ENCODE data around the gene PIM3. TPM values are rescaled to one million over a fixed set of nuclear protein-coding genes. Genes with fewer than 3 reads are reported as not detected.

The PIM3 gene
- total RNA-seq, 2 donors from 2014 or later, result 227 to 241 TPM

GRCh38 chr22:49922484-49922883, 38.1 kb upstream of the PIM3 start:
- H3K36me3 Mint-ChIP-seq (ENCODE audit: low read depth), result peaks cover 3% of the 10 kb centered on the region
- no peak overlapping the region for H3K4me3 Mint-ChIP-seq
- H3K27ac Mint-ChIP-seq, result no peak overlapping the region
- no peaks in the 10 kb centered on the region for H3K9me3 ChIP-seq (ENCODE audit: control insufficient read depth, low read length, poor library complexity, severe bottlenecking)
- ATAC-seq (no peak), DNase-seq (no peak)
- H3K4me1 Mint-ChIP-seq, result peaks cover 22% of the 10 kb centered on the region
- no peaks in the 10 kb centered on the region for H3K27me3 Mint-ChIP-seq

GRCh38 chr22:49922926-49923325, 37.6 kb upstream of the PIM3 start:
- no peaks in the 10 kb centered on the region for H3K9me3 ChIP-seq (ENCODE audit: control insufficient read depth, low read length, poor library complexity, severe bottlenecking)
- Mint-ChIP-seq H3K27me3 (no peaks in the 10 kb centered on the region), H3K4me3 (no peak overlapping the region), H3K36me3 (ENCODE audit: low read depth) (peaks cover 3% of the 10 kb centered on the region), H3K4me1 (peaks cover 20% of the 10 kb centered on the region), H3K27ac (peak overlapping the region; percentile 99)
- ATAC-seq (no peak), DNase-seq (no peak)

- DNase-seq (no peak), ATAC-seq (no peak)
- Mint-ChIP-seq H3K27me3 (no peaks in the 10 kb centered on the region), H3K27ac (peak overlapping the region; percentile 99), H3K4me1 (peaks cover 20% of the 10 kb centered on the region), H3K4me3 (no peak overlapping the region), H3K36me3 (ENCODE audit: low read depth) (peaks cover 3% of the 10 kb centered on the region)
- no peaks in the 10 kb centered on the region for H3K9me3 ChIP-seq (ENCODE audit: control insufficient read depth, low read length, poor library complexity, severe bottlenecking)
Observed at GRCh38 chr22:49923445-49923844, 37.1 kb upstream of the PIM3 start.

- H3K36me3 Mint-ChIP-seq (ENCODE audit: low read depth), result peaks cover 3% of the 10 kb centered on the region
- H3K27ac Mint-ChIP-seq, result peak overlapping the region; percentile 99
- peaks cover 20% of the 10 kb centered on the region for H3K4me1 Mint-ChIP-seq
- H3K27me3 Mint-ChIP-seq, result no peaks in the 10 kb centered on the region
- H3K9me3 ChIP-seq (ENCODE audit: control insufficient read depth, low read length, poor library complexity, severe bottlenecking), result no peaks in the 10 kb centered on the region
- no peak overlapping the region for H3K4me3 Mint-ChIP-seq
- DNase-seq, result no peak
- no peak for ATAC-seq
Observed at GRCh38 chr22:49924113-49924833, 36.3 kb upstream of the PIM3 start.

GRCh38 chr22:49925525-49926128, 34.9 kb upstream of the PIM3 start:
- Mint-ChIP-seq H3K27ac (peak overlapping the region; percentile 99), H3K4me1 (peaks cover 18% of the 10 kb centered on the region), H3K36me3 (ENCODE audit: low read depth) (peaks cover 3% of the 10 kb centered on the region), H3K27me3 (no peaks in the 10 kb centered on the region), H3K4me3 (peak overlapping the region; percentile 92)
- DNase-seq, result peak; percentile 57 to 70 (median 64)
- peak; percentile 91 for ATAC-seq
- H3K9me3 ChIP-seq (ENCODE audit: control insufficient read depth, low read length, poor library complexity, severe bottlenecking), result no peaks in the 10 kb centered on the region

GRCh38 chr22:49926916-49927315, 33.7 kb upstream of the PIM3 start:
- no peak for DNase-seq
- peaks cover 26% of the 10 kb centered on the region for H3K4me1 Mint-ChIP-seq

GRCh38 chr22:49927483-49928184, 32.9 kb upstream of the PIM3 start:
- H3K4me1 Mint-ChIP-seq, result peaks cover 26% of the 10 kb centered on the region
- ATAC-seq (no peak), DNase-seq (no peak)
- no peak overlapping the region for H3K4me3 Mint-ChIP-seq
- no peaks in the 10 kb centered on the region for H3K27me3 Mint-ChIP-seq
- H3K27ac Mint-ChIP-seq, result peak overlapping the region; percentile 99
- no peaks in the 10 kb centered on the region for H3K9me3 ChIP-seq (ENCODE audit: control insufficient read depth, low read length, poor library complexity, severe bottlenecking)
- H3K36me3 Mint-ChIP-seq (ENCODE audit: low read depth), result peaks cover 3% of the 10 kb centered on the region

More at GRCh38 chr22:49926916-49927315, 33.7 kb upstream of the PIM3 start:
- Mint-ChIP-seq H3K27ac (peak overlapping the region; percentile 99), H3K36me3 (ENCODE audit: low read depth) (peaks cover 3% of the 10 kb centered on the region), H3K27me3 (no peaks in the 10 kb centered on the region), H3K4me3 (no peak overlapping the region)
- ATAC-seq, result no peak
- no peaks in the 10 kb centered on the region for H3K9me3 ChIP-seq (ENCODE audit: control insufficient read depth, low read length, poor library complexity, severe bottlenecking)

GRCh38 chr22:49928185-49928495, 32.4 kb upstream of the PIM3 start:
- no peak overlapping the region for H3K27ac Mint-ChIP-seq

GRCh38 chr22:49928555-49929210, 31.9 kb upstream of the PIM3 start:
- H3K4me3 Mint-ChIP-seq, result no peak overlapping the region
- no peak overlapping the region for H3K27ac Mint-ChIP-seq
- no peaks in the 10 kb centered on the region for H3K9me3 ChIP-seq (ENCODE audit: control insufficient read depth, low read length, poor library complexity, severe bottlenecking)
- DNase-seq (no peak), ATAC-seq (no peak)
- peaks cover 31% of the 10 kb centered on the region for H3K4me1 Mint-ChIP-seq
- H3K36me3 Mint-ChIP-seq (ENCODE audit: low read depth), result peaks cover 3% of the 10 kb centered on the region
- H3K27me3 Mint-ChIP-seq, result no peaks in the 10 kb centered on the region

More at GRCh38 chr22:49928185-49928495, 32.4 kb upstream of the PIM3 start:
- Mint-ChIP-seq H3K36me3 (ENCODE audit: low read depth) (peaks cover 3% of the 10 kb centered on the region), H3K27me3 (no peaks in the 10 kb centered on the region), H3K4me1 (peaks cover 30% of the 10 kb centered on the region), H3K4me3 (no peak overlapping the region)
- DNase-seq, result no peak
- no peak for ATAC-seq
- H3K9me3 ChIP-seq (ENCODE audit: control insufficient read depth, low read length, poor library complexity, severe bottlenecking), result no peaks in the 10 kb centered on the region

- Mint-ChIP-seq H3K27me3 (no peaks in the 10 kb centered on the region), H3K4me3 (no peak overlapping the region), H3K4me1 (peaks cover 31% of the 10 kb centered on the region), H3K27ac (no peak overlapping the region), H3K36me3 (ENCODE audit: low read depth) (peaks cover 3% of the 10 kb centered on the region)
- peak; percentile 75 to 88 (median 84) for DNase-seq
- peak; percentile 51 for ATAC-seq
- H3K9me3 ChIP-seq (ENCODE audit: control insufficient read depth, low read length, poor library complexity, severe bottlenecking), result no peaks in the 10 kb centered on the region
Observed at GRCh38 chr22:49929211-49929979, 31.2 kb upstream of the PIM3 start.

GRCh38 chr22:49929994-49930575, 30.5 kb upstream of the PIM3 start:
- H3K4me3 Mint-ChIP-seq, result no peak overlapping the region
- DNase-seq, result no peak

GRCh38 chr22:49930596-49931412, 29.8 kb upstream of the PIM3 start:
- peak overlapping the region; percentile 21 for H3K4me3 Mint-ChIP-seq

More at GRCh38 chr22:49929994-49930575, 30.5 kb upstream of the PIM3 start:
- Mint-ChIP-seq H3K4me1 (peaks cover 30% of the 10 kb centered on the region), H3K27ac (peak overlapping the region; percentile 41), H3K36me3 (ENCODE audit: low read depth) (peaks cover 3% of the 10 kb centered on the region), H3K27me3 (no peaks in the 10 kb centered on the region)
- no peak for ATAC-seq
- H3K9me3 ChIP-seq (ENCODE audit: control insufficient read depth, low read length, poor library complexity, severe bottlenecking), result no peaks in the 10 kb centered on the region

More at GRCh38 chr22:49930596-49931412, 29.8 kb upstream of the PIM3 start:
- Mint-ChIP-seq H3K27ac (peak overlapping the region; percentile 41), H3K36me3 (ENCODE audit: low read depth) (no peaks in the 10 kb centered on the region), H3K4me1 (peaks cover 24% of the 10 kb centered on the region), H3K27me3 (no peaks in the 10 kb centered on the region)
- ATAC-seq, result peak; percentile 16
- H3K9me3 ChIP-seq (ENCODE audit: control insufficient read depth, low read length, poor library complexity, severe bottlenecking), result no peaks in the 10 kb centered on the region
- no peak for DNase-seq

All from T-helper 17 cell (primary cell).